ENCODE results near the gene CDH13.

DNA sequence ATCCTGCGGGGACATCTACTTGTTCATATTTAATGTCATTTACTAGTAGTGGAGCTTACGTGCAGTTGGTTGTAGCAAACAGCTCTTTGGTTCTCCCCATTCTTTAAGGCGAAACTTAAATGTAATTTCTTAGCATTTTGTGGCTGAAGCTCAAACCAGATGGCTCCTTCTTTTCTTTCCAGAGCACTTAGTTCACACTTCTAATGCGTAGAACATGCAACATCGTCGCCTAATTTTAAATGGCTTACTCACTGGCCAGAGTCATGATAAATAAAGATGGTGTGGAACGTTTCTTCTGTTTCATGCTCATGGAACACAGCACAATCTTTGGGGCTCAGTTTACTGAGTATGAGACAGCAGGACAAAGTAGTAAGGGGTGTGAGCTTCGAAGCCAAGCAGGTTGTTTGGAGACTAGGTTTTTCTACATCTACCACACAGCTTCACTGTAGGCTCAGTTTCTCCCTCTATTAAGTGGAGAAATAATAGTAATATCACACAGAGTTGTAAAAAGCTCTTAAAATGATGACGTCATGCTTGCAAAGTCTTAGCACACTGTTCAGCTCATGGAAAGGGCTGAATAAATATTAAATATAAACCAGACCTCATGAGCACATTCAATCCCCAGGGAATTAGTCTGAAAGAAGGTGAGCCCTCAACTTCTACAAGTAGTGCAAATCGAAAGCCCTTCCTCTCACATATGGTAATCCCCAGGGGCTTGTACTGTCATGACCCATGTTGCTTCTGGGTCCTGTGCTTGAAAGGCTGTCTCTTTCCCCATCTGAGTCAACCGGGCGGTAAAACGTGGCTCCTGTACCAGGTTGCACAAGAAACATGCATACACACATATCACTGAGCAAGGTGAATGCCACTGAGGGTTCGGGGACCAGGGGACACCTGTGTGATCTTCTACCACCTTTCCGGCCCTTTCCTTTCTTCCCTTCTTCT, 384.3 kb downstream of the CDH13 start:
- TF ChIP-seq, protein P1, sequence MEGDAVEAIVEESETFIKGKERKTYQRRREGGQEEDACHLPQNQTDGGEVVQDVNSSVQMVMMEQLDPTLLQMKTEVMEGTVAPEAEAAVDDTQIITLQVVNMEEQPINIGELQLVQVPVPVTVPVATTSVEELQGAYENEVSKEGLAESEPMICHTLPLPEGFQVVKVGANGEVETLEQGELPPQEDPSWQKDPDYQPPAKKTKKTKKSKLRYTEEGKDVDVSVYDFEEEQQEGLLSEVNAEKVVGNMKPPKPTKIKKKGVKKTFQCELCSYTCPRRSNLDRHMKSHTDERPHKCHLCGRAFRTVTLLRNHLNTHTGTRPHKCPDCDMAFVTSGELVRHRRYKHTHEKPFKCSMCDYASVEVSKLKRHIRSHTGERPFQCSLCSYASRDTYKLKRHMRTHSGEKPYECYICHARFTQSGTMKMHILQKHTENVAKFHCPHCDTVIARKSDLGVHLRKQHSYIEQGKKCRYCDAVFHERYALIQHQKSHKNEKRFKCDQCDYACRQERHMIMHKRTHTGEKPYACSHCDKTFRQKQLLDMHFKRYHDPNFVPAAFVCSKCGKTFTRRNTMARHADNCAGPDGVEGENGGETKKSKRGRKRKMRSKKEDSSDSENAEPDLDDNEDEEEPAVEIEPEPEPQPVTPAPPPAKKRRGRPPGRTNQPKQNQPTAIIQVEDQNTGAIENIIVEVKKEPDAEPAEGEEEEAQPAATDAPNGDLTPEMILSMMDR (IDR thresholded peaks at IDR 0.05; ENCODE audit: poor library complexity) = no peak
- TF ChIP-seq EZH2 (IDR thresholded peaks at IDR 0.05; ENCODE audit: borderline replicate concordance) (no peak), EZH2phosphoT487 (IDR thresholded peaks at IDR 0.05; ENCODE audit: low read depth, severe bottlenecking, unreplicated experiment) (no peak)

Measured in hepatocyte (in vitro differentiated cells).